ENCODE measurements around the gene CXCR3. TPM values are rescaled to one million over a fixed set of nuclear protein-coding genes. Genes with fewer than 3 reads are reported as not detected.

CXCR3 gene
- total RNA-seq, 2 donors from 2014 or later: 2.1 to 3.9 TPM

GRCh38 chrX:71629467-71629866 lies 11.2 kb upstream of the CXCR3 start:
- no peak for TF ChIP-seq CTCF (IDR thresholded peaks at IDR 0.05)
- no peak for DNase-seq
- H3K4me1 ChIP-seq: no peaks in the 10 kb centered on the region
- no peaks in the 10 kb centered on the region for H3K9me3 ChIP-seq
- H3K36me3 ChIP-seq: no peaks in the 10 kb centered on the region
- H3K27ac ChIP-seq: no peak overlapping the region
- H3K9ac ChIP-seq (ENCODE audit: low read depth in 2 of 2, low read length in 2 of 2): no peak overlapping the region
- no peak overlapping the region for H3K4me3 ChIP-seq
- H3K27me3 ChIP-seq: no peaks in the 10 kb centered on the region
- intact Hi-C loops (cut with DNase I): no loop called here

- H3K27ac ChIP-seq: no peak overlapping the region
- no peaks in the 10 kb centered on the region for H3K4me1 ChIP-seq
- no peak for DNase-seq
- no peaks in the 10 kb centered on the region for H3K9me3 ChIP-seq
- TF ChIP-seq CTCF (IDR thresholded peaks at IDR 0.05): no peak
- no peaks in the 10 kb centered on the region for H3K27me3 ChIP-seq
- H3K9ac ChIP-seq (ENCODE audit: low read depth in 2 of 2, low read length in 2 of 2): no peak overlapping the region
- no peak overlapping the region for H3K4me3 ChIP-seq
- no peaks in the 10 kb centered on the region for H3K36me3 ChIP-seq
- intact Hi-C loops (cut with DNase I): no loop called here
Measured at GRCh38 chrX:71627588-71628404, 9.5 kb upstream of the CXCR3 start.

GRCh38 chrX:71626576-71626975 lies 8.3 kb upstream of the CXCR3 start:
- Histone ChIP-seq H3K36me3 (no peaks in the 10 kb centered on the region), H3K9me3 (no peaks in the 10 kb centered on the region), H3K9ac (ENCODE audit: low read depth in 2 of 2, low read length in 2 of 2) (peak overlapping the region in 1 of 2 donors; percentile 48), H3K4me3 (no peak overlapping the region), H3K4me1 (no peaks in the 10 kb centered on the region), H3K27me3 (no peaks in the 10 kb centered on the region), H3K27ac (peak overlapping the region; percentile 47)
- intact Hi-C loops (cut with DNase I): no loop called here
- peak; percentile 78 for DNase-seq
- no peak for TF ChIP-seq CTCF (IDR thresholded peaks at IDR 0.05)

- H3K27ac ChIP-seq: no peak overlapping the region
- no peaks in the 10 kb centered on the region for H3K27me3 ChIP-seq
- no peaks in the 10 kb centered on the region for H3K9me3 ChIP-seq
- TF ChIP-seq CTCF (IDR thresholded peaks at IDR 0.05): no peak
- no peak for DNase-seq
- no peaks in the 10 kb centered on the region for H3K36me3 ChIP-seq
- no peaks in the 10 kb centered on the region for H3K4me1 ChIP-seq
- H3K4me3 ChIP-seq: no peak overlapping the region
- intact Hi-C loops (cut with DNase I): no loop called here
- H3K9ac ChIP-seq (ENCODE audit: low read depth in 2 of 2, low read length in 2 of 2): no peak overlapping the region
Measured at GRCh38 chrX:71625471-71625870, 7.2 kb upstream of the CXCR3 start.

GRCh38 chrX:71623714-71624113 lies 5.4 kb upstream of the CXCR3 start:
- Histone ChIP-seq H3K27ac (peak overlapping the region; percentile 86), H3K4me3 (no peak overlapping the region), H3K9ac (ENCODE audit: low read depth in 2 of 2, low read length in 2 of 2) (peak overlapping the region in 1 of 2 donors; percentile 77), H3K36me3 (no peaks in the 10 kb centered on the region), H3K9me3 (no peaks in the 10 kb centered on the region), H3K4me1 (no peaks in the 10 kb centered on the region), H3K27me3 (no peaks in the 10 kb centered on the region)
- no peak for DNase-seq
- TF ChIP-seq CTCF (IDR thresholded peaks at IDR 0.05): no peak
- intact Hi-C loops (cut with DNase I): no loop called here
